Measurements from ENCODE around the gene SLX4IP.
"Not testable (repeated sequence)": the region's sequence is repeated elsewhere in the genome, so short reads cannot be mapped to it uniquely, and the experiment has no call there.

Gene SLX4IP

DNA sequence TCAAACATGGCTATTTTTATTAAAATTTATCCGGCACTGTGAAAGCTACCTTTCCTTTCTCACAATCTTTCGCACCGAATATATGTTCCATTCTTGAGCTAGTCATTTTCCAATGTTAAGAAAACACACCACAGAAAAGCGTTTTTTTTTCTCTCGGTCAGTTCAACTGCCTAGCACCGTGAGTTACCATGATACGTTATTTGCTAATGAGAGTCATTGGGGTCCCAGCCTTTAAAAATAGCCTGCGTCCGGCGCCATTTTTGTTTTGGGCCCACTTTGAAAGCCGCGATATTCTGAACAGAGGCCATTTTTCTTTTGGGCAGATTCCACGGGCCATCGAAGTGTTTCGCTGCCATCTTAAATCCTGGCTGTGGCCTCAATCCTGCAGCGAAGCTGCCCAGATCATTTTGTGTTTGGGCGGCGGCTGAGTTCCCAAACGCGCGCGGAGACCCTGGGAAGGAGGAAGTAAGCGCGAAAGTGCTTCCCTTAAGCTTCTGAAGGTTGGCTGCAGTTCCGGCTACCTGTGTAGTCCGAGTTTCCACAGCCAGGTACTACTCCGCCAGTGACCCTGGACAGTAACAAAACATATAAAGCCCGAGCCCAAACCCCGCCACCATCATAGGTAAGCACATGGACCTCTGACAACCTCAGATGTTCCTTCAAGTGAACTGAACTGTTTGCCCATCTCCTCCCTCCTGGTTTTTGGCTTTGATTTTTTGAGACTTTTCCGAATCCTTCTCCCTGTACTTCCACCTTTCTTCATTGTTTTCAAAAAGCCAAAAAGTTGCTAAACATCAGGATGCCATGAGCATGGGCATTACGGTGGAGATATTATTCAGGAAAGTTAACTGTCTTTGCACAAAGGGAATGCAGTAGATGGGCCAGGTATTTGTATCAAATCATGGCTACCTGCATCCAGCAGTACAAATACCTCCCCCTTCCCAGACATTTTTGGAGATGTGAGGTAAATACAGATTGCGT is at the start of gene SLX4IP:
SLX4IP (plus strand) TSS at position 474 of the 981 bp plus-strand sequence. CDS start 22,900 bp downstream, outside the sequence.
- peak; percentile 88 for DNase-seq (ENCODE audit: low spot score)

DNA sequence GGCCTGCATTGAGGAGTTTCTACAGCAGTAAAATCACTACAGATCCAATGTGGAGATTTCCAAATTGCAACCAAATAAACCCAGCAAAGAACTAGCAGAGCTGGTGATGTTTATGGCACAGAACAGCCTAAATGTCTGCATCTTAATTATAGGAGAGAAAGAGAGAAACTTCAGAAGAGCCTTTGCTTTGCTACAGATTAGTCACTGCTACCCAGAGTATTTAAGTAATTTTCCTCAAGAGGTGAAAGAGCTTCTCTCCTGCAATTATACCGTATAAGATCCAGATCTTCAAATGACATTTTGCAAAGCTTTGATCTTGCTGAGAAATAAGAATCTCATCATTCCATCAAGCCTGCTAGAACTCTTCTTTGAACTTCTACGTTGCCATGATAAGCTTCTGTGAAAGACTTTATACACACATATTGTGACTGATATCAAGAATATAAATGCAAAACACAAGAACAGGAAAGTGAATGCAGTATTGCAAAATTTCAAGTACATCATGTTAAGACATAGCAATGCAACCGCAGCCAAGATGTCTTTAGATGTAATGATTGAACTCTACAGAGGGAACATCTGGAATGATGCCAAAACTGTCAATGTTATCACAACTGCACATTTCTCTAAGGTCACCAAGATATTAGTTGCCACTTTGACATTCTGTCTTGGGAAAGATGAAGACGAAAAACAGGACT is 49.1 kb upstream of the SLX4IP start:
- DNase-seq (ENCODE audit: low spot score): no peak

DNA sequence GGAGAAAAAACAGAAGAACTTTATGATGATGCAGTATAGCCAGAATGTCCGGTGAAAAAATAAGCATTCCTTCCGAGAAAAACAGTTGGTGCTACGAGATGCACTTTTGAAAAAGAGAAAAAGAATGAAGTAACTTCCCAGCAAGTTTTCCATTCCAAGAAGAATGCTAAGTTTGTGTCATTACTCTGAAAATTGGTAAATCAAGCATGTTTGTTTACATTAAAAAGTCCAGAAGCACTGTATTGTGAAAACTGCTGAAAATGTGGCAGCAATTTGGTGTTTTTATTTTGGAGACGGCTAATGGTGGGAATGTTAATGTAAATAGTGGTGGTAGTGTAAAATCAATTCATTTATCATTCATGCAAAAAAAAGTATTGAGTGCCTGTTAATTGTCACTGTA is 47.4 kb upstream of the SLX4IP start:
- no peak for DNase-seq (ENCODE audit: low spot score)

- DNase-seq (ENCODE audit: low spot score): no peak
Measured at GRCh38 chr20:10388597-10388996, 46.5 kb upstream of the SLX4IP start.

DNA sequence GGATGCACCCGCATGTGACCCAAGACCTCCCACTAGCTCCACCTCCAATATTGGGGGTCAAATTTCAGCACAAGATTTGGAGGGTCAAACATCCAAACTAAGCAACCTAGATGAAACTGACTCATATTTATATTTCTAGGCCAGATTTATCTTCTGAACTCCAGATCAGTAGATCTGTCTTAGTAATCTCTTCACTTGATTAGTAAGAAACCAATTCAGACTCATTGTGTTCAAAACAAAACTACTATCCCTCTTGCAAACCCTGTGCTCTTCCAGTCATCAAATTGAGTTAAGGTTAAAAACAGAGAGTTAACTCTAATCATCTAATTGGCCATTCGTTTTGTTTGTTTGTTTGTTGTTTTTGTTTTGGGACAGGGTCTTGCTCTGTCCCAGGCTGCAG is 44.4 kb upstream of the SLX4IP start:
- DNase-seq (ENCODE audit: low spot score): no peak

GRCh38 chr20:10394752-10395151 is 40.4 kb upstream of the SLX4IP start:
- DNase-seq (ENCODE audit: low spot score): not testable (repeated sequence)

DNA sequence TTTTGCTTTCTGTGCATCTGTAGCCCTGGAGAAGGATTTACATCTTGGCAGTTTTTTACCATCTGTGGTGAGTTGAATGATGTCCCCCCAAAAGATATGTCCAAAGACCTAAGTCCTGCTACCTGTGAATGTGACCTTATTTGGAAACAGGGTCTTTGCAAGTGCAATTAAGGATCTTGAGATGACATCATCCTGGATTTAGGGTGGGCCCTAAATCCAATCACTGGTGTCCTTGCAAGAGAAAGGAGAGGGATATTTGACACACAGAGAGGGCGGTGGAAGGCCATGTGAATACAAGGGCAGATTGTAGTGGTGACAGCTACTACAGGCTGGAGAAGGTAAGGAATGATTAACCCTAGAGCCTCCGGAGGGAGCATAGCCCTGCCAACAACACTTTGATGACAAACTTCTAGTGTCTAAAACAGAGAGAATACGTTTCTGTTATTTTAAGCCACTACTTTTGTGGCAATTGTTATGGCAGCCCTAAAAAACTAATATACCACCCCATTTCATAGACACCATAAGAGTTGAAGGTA is 36.2 kb upstream of the SLX4IP start:
- no peak for DNase-seq (ENCODE audit: low spot score)

- no peak for DNase-seq (ENCODE audit: low spot score)
Measured at GRCh38 chr20:10402938-10403608, 32.0 kb upstream of the SLX4IP start.

DNA sequence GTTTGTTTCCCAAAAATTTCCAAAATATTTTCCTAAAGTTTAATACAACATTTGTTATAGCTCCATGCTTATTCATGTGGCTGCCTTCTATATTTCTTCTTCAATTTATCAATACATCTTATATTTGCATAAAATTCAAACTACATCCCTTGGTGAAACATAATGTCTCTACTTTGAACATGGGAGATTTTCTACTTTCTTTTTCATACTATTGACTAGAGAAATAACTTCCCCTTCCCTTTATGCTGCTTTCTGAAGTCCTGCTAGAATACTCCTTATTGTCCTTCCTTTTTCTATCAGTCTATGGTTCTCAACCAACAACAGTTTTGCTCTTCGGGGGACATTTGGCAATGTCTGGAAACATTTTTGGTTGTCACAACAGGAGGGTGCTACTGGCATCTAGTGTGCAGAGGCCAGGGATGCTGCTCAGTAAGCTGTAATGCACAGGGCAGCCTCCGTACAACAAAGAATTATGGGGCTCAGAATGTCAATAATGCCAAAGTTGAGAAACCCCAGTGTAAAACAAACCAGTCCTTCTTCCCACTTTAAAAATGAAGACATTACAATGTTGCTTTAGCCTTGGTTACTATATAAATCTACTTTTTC is 31.0 kb upstream of the SLX4IP start:
- no peak for DNase-seq (ENCODE audit: low spot score)

GRCh38 chr20:10404959-10405530 is 30.1 kb upstream of the SLX4IP start:
- no peak for DNase-seq (ENCODE audit: low spot score)

GRCh38 chr20:10408108-10408813 is 26.8 kb upstream of the SLX4IP start:
- no peak for DNase-seq (ENCODE audit: low spot score)

DNA sequence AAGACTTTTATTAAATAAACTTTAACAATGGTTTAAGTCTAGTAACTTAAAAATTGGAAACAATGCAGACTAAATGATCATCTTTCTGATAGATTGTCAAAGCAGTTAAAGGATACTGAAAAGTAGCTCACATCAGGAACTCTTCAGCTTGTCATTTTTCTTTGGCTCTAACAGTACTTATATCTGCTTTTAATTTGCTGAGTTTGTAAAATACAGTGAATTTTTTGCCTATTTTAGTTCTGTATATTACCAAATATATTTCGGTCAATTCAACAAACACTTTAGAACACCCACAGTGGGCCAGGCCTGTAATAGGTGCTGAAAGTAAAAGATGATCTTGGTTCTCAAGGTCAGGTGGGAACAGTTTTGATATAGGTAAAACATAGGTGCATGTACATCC is 23.4 kb upstream of the SLX4IP start:
- no peak for DNase-seq (ENCODE audit: low spot score)

- DNase-seq (ENCODE audit: low spot score): no peak
Measured at GRCh38 chr20:10412591-10413408, 22.3 kb upstream of the SLX4IP start.

- DNase-seq (ENCODE audit: low spot score): no peak
Measured at GRCh38 chr20:10415013-10415650, 20.0 kb upstream of the SLX4IP start.

DNA sequence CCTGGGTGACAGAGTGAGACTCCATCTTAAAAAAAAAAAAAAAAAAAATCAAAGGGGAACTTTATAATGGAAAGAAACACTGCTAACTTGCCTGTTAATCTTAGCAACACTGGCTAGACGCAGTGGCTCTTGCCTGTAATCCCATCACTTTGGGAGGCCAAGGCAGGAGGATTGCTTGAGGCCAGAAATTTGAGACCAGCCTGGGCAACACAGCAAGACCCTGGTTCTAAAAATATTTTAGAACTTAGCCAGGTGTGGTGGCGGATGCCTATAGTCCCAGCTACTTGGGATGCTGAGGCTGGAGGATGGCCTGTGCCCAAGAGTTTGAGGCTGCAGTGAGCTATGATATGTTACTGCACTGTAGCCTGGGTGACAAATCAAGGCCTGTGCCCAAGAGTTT is 17.9 kb upstream of the SLX4IP start:
- DNase-seq (ENCODE audit: low spot score): not testable (repeated sequence)

GRCh38 chr20:10419550-10420133 is 15.5 kb upstream of the SLX4IP start:
- DNase-seq (ENCODE audit: low spot score): no peak

DNA sequence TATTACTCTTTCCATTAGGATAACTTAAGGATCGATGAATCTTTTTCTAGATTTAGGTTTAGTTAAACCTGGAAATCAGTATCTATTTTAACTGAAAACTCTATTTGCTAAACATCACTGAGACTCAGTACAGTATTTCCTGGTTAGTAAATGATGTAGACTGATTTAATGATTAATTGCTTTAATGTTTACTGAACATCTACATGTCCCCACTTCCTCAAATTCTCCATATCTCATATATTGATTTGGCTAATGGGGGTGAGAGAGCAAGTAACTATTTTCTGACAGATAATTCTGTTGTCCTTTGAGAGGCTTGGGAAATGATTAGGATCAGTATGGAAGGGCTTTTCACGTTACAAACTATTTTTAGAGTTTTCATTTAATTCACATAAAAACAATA is 11.4 kb upstream of the SLX4IP start:
- no peak for DNase-seq (ENCODE audit: low spot score)

- peak; percentile 31 for DNase-seq (ENCODE audit: low spot score)
Measured at GRCh38 chr20:10427060-10427692, 7.9 kb upstream of the SLX4IP start.

DNA sequence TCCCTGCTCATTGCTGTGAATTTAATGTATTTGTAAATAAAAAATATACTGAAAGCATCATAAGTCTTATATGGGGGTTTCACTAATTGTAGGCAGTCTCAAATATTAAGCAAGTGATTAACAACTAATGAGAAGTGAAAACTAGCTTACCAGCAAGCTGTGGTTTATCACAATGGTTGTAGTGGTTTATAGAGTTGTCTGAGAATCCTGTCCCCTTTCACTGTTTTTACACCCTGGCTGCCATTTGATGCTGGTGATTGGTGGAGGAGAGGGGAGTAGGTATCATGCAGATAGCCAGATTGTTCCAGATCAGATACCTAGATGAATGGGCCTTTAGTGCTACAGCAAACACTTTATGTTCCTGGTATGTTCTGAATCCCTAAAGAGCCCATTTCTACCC is 7.1 kb upstream of the SLX4IP start:
- DNase-seq (ENCODE audit: low spot score): no peak
